ENCODE data around the gene SWI5.

The SWI5 gene

GRCh38 chr9:128333451-128333869, 57.4 kb downstream of the SWI5 start:
- Histone ChIP-seq H3K9ac (ENCODE audit: low read depth, low read length) (no peak overlapping the region), H3K9me3 (ENCODE audit: control insufficient read depth, insufficient read depth, low read length) (no peaks in the 10 kb centered on the region), H3K4me1 (ENCODE audit: insufficient read depth, low read length) (no peaks in the 10 kb centered on the region), H3K36me3 (ENCODE audit: insufficient read depth, low read length) (no peaks in the 10 kb centered on the region)

GRCh38 chr9:128335161-128335560, 59.1 kb downstream of the SWI5 start:
- H3K4me1 ChIP-seq (ENCODE audit: insufficient read depth, low read length), result no peaks in the 10 kb centered on the region
- no peak overlapping the region for H3K9ac ChIP-seq (ENCODE audit: low read depth, low read length)
- H3K36me3 ChIP-seq (ENCODE audit: insufficient read depth, low read length), result no peaks in the 10 kb centered on the region
- H3K9me3 ChIP-seq (ENCODE audit: control insufficient read depth, insufficient read depth, low read length), result no peaks in the 10 kb centered on the region

GRCh38 chr9:128335914-128336313, 59.8 kb downstream of the SWI5 start:
- Histone ChIP-seq H3K4me1 (ENCODE audit: insufficient read depth, low read length) (no peaks in the 10 kb centered on the region), H3K9ac (ENCODE audit: low read depth, low read length) (no peak overlapping the region), H3K36me3 (ENCODE audit: insufficient read depth, low read length) (no peaks in the 10 kb centered on the region), H3K9me3 (ENCODE audit: control insufficient read depth, insufficient read depth, low read length) (no peaks in the 10 kb centered on the region)

- Histone ChIP-seq H3K4me1 (ENCODE audit: insufficient read depth, low read length) (no peaks in the 10 kb centered on the region), H3K9ac (ENCODE audit: low read depth, low read length) (no peak overlapping the region), H3K36me3 (ENCODE audit: insufficient read depth, low read length) (no peaks in the 10 kb centered on the region), H3K9me3 (ENCODE audit: control insufficient read depth, insufficient read depth, low read length) (no peaks in the 10 kb centered on the region)
Measured at GRCh38 chr9:128337936-128338335, 61.9 kb downstream of the SWI5 start.
